Small intestine (tissue), 7 donors: ENCODE results near the gene AGPAT4. TPM values are rescaled to one million over a fixed set of nuclear protein-coding genes. Genes with fewer than 3 reads are reported as not detected.

ENCODE experiments used
- DNase-seq, 2 donors: peaks; one replicate each; pipeline versions ENCODE4 v3.0.0 to v3.0.0-alpha.2; 2013
- FAIRE-seq: peaks from 2 replicates; lab custom pipeline; 2012; peaks lifted over from hg19 to GRCh38; lab: Jason Lieb, UNC
- H3K27ac ChIP-seq, 3 donors: one replicate each; pipeline ENCODE4 v1.5.1; 2013; ENCODE audit warnings: low read length in 2 of 3, mild to moderate bottlenecking in 2 of 3, control low read depth in 1 of 3, inconsistent platforms in 1 of 3, low read depth in 1 of 3, moderate library complexity in 1 of 3
- H3K27me3 ChIP-seq, 3 donors: one replicate each; pipeline ENCODE4 v1.6.1; 2013; ENCODE audit warnings: low read length in 3 of 3, inconsistent platforms in 1 of 3; ENCODE audit not compliant: control insufficient read depth in 3 of 3, insufficient read depth in 3 of 3
- H3K36me3 ChIP-seq, 3 donors: one replicate each; pipeline ENCODE4 v1.6.1; 2013; ENCODE audit warnings: low read length in 3 of 3, inconsistent platforms in 1 of 3, low read depth in 1 of 3, mild to moderate bottlenecking in 1 of 3, moderate library complexity in 1 of 3; ENCODE audit not compliant: control insufficient read depth in 3 of 3, insufficient read depth in 2 of 3
- H3K4me1 ChIP-seq, 3 donors: one replicate each; pipeline ENCODE4 v1.6.1; 2013; ENCODE audit warnings: low read length in 2 of 3, inconsistent platforms in 1 of 3, low read depth in 1 of 3, mild to moderate bottlenecking in 1 of 3, moderate library complexity in 1 of 3; ENCODE audit not compliant: control insufficient read depth in 3 of 3, insufficient read depth in 2 of 3
- H3K4me3 ChIP-seq, 3 donors: one replicate each; pipeline ENCODE4 v1.5.1; 2013; ENCODE audit warnings: low read length in 3 of 3, control low read depth in 1 of 3, inconsistent platforms in 1 of 3, low read depth in 1 of 3, mild to moderate bottlenecking in 1 of 3, moderate library complexity in 1 of 3
- H3K9me3 ChIP-seq, 2 donors: one replicate each; pipeline ENCODE4 v1.6.1; 2013; ENCODE audit warnings: low read depth in 1 of 2, low read length in 1 of 2; ENCODE audit not compliant: control insufficient read depth in 2 of 2, insufficient read depth in 1 of 2
- WGBS, 3 donors: extraction: QIAGEN DNeasy Blood & Tissue Kit; methylation state at CpG; one replicate each; pipeline ENCODE4 v1.1.7; 2013; 5-methylcytosine and 5-hydroxymethylcytosine counted together
- polyA plus RNA-seq, 4 donors: library from polyadenylated mRNA; stranded (reverse) in 3 of 4; unstranded in 1 of 4; fragments of 200-250 nt in 3 of 4; fragments of 120-200 nt in 1 of 4; gene quantifications; one replicate each; pipeline versions ENCODE4 v1.2.1 to v1.2.3, GENCODE V29; 2013
- donor health status: healthy with polysubstance abuse.
- donor health status: control.
- donor health status: control.
- donor health status: Bipolar disorder and iron deficiency.
- donor health status: healthy.

The AGPAT4 gene
- polyA plus RNA-seq, 4 donors, result 1.6 to 2.3 TPM; not detected in 2

DNA sequence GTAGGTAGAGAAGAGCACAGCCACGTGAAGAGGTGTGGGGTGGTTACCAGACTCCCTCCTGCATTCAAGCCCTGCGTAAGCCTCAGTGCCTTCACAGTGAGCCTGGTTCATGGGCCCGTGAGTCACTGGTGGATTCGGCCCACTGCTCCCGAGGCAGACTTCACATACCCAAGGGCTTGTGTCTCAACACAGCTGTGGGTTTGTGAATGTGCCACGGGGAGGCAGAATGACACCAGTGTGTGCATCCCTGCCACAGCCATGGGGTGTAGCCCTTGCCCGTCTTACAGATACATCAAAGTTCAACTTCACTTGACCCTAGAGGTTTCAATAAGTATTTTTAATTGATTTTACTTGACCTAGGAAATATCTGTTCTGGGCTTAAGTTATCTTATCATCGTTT is 173.8 kb downstream of the AGPAT4 start:
- 82 to 87% (median 86%) methylated on average over 8 of the region's 8 CpGs for WGBS, 3 donors
- H3K27me3 ChIP-seq, result no peaks in the 10 kb centered on the region
- no peak for DNase-seq
- H3K9me3 ChIP-seq, result no peaks in the 10 kb centered on the region
- no peak overlapping the region for H3K4me3 ChIP-seq
- H3K36me3 ChIP-seq, result peaks cover 13 to 38% (median 22%) of the 10 kb centered on the region in 3 donors
- FAIRE-seq, result no peak
- no peaks in the 10 kb centered on the region for H3K4me1 ChIP-seq
- H3K27ac ChIP-seq, result no peak overlapping the region

DNA sequence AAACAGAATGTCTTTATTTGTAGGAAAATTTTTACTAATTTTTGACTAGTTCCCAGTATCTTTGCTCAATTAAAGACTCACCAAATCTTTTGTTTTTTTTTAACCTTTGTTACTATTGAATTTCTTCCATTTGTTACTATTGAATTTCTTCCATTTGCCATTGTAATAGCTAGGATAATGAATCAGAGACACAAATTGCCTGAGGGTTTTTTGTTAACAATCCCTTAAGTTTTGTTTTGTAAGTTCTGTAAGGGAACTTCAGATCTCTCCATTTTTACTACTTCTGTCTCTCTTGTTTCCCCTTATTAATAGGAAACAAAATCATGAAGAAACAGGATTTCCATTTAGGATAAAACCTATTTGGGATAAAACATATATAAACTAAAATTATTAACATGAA is 177.9 kb downstream of the AGPAT4 start:
- no peak overlapping the region for H3K27ac ChIP-seq

DNA sequence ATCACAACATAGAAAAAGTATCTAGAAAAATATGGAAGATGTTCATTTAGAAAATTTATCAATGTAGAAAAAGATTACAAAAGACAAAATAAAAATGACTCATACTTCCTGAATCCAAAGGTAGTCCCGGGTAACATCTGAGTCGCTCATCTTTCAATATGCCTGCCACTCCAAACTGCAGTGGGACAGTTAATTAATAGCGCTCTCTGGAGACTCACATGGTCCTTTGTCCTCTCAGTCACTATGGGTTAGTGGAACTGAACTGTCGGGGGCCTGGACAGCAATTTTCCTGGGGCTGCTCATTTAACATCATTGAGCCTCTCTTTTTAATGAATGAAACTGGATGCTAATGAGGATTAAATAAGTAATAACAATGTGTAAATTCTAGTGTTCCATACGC is 178.9 kb downstream of the AGPAT4 start:
- H3K27ac ChIP-seq, result no peak overlapping the region
- H3K4me1 ChIP-seq, result no peaks in the 10 kb centered on the region
- H3K27me3 ChIP-seq, result no peaks in the 10 kb centered on the region
- FAIRE-seq (no peak), DNase-seq (no peak)
- no peaks in the 10 kb centered on the region for H3K9me3 ChIP-seq
- H3K36me3 ChIP-seq, result peaks cover 15 to 30% (median 25%) of the 10 kb centered on the region in 3 donors
- H3K4me3 ChIP-seq, result no peak overlapping the region
- WGBS, 3 donors, result 74 to 80% (median 79%) methylated on average over 5 of the region's 5 CpGs

More for the DNA sequence above, 177.9 kb downstream of the AGPAT4 start:
- Histone ChIP-seq H3K9me3 (no peaks in the 10 kb centered on the region), H3K4me1 (no peaks in the 10 kb centered on the region), H3K27me3 (no peaks in the 10 kb centered on the region), H3K4me3 (no peak overlapping the region), H3K36me3 (peaks cover 12 to 33% (median 22%) of the 10 kb centered on the region in 3 donors)
- DNase-seq (no peak), FAIRE-seq (no peak)

DNA sequence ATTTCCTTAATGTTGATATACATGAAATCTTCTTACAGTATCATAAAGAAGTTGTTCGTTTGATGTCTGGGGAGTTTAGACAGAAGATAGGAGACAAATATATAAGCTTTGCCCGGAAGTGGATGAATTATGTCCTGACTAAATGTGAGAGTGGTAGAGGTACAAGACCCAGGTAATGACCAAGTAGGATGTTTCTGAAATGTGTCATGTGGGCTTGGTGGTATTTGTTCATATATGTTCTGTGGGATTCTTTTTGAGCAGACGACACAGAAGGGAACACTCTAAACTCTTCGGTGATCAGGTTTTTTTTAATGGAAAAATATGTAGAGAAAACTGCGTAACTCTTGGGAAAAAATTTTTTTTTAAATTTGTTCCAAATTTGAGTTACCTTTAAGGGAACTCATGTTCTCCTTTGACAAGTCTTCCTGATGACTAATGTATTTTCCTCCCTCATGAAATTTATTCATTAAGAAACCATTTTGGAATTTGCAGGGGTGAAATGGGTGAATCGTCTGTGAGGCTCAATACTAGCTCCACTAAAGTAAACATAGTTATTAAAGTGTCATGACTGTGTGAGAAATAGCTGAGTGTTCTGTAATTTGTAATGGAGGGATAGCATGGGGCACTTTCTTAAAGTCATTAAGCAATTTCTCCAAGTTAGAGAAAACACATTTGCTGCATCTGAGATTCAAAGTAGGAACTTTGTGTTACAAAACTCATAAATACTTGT is 181.7 kb downstream of the AGPAT4 start:
- Histone ChIP-seq H3K27me3 (no peaks in the 10 kb centered on the region), H3K9me3 (no peaks in the 10 kb centered on the region), H3K36me3 (peaks cover 8 to 30% (median 27%) of the 10 kb centered on the region in 3 donors), H3K4me1 (no peaks in the 10 kb centered on the region), H3K4me3 (no peak overlapping the region), H3K27ac (no peak overlapping the region)
- FAIRE-seq (no peak), DNase-seq (no peak)
- WGBS, 3 donors, result 81 to 89% (median 85%) methylated on average over 6 of the region's 6 CpGs

DNA sequence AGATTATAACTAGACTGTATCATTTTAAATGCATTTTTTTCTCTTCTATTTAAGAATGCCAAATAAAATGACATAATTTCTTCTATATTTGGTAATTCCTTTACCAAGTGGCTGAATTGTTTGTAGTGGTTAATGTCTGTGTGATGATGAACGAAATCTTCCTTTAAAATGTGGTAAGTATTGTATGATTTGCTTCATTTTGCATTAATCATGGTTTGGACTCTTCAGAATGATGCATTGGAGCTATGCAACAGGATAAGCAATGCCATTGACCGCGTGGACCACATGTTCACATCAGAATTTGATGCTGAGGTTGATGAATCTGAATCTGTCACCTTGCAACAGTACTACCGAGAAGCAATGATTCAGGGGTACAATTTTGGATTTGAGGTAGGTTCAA is 182.7 kb downstream of the AGPAT4 start:
- Histone ChIP-seq H3K9me3 (no peaks in the 10 kb centered on the region), H3K4me3 (no peak overlapping the region), H3K27me3 (no peaks in the 10 kb centered on the region), H3K36me3 (peaks cover 8 to 27% (median 26%) of the 10 kb centered on the region in 3 donors), H3K4me1 (no peaks in the 10 kb centered on the region), H3K27ac (no peak overlapping the region)
- FAIRE-seq (no peak), DNase-seq (no peak)
- 86 to 96% (median 87%) methylated on average over 4 of the region's 4 CpGs for WGBS, 3 donors

DNA sequence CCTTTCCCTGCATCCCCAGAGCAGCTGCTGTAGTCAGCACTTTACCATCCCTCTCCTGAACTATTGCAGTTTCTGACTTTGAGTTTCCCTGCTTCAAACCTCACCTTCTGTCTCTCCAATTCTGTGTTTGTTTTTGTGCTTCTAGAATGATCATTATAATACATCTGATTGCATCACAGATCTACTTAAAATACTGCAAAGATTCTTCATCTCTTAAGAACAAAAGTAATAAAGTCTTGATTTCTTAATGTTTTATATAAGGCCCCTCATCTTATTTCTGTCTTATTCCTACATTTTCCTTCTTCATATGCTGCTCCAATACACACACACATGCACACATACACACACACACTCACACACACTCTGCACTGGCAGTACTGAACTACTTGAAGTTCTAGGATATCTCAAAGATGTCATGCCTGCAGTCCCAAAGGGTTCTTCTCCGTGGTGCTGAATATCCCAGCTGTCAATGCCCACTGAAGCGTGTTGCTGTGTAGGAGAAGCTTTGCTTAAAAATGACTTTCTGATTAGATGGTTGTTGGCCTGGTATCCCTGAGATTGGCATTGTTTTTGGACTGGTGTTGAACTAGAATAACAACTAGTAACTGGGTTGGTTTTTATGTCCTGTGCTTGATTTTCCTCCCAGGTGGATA is 185.1 kb downstream of the AGPAT4 start:
- no peaks in the 10 kb centered on the region for H3K27me3 ChIP-seq
- H3K4me1 ChIP-seq, result no peaks in the 10 kb centered on the region
- no peaks in the 10 kb centered on the region for H3K9me3 ChIP-seq
- FAIRE-seq (no peak), DNase-seq (no peak)
- no peak overlapping the region for H3K27ac ChIP-seq
- H3K4me3 ChIP-seq, result no peak overlapping the region
- H3K36me3 ChIP-seq, result peaks cover 9 to 31% (median 24%) of the 10 kb centered on the region in 3 donors
- WGBS, 3 donors, result 82 to 93% (median 89%) methylated on average over 2 of the region's 2 CpGs

DNA sequence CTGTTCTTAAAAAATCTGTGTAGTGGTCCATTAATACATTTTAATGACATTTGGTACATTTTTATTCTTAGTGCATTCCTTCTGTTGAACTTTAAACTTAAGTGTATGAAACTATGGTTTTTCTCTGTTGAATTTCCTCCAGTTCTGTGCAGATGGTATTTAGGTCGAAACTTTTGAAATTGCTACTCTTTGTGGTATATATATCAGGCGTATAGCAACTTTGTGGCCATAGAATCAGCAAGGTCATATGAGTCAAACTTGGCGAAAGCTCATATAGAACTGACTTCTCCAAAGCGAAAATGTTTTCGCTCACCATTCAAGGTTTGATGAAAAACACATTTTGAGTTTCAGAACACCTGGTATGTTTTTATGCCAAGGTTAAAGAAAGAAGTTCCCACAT is 188.6 kb downstream of the AGPAT4 start:
- FAIRE-seq, result no peak
- no peak overlapping the region for H3K27ac ChIP-seq
- peaks cover 14 to 53% (median 34%) of the 10 kb centered on the region in 3 donors for H3K36me3 ChIP-seq
- DNase-seq, result no peak
- no peaks in the 10 kb centered on the region for H3K9me3 ChIP-seq
- WGBS, 3 donors, result 72 to 94% (median 90%) methylated on average over 5 of the region's 5 CpGs
- no peaks in the 10 kb centered on the region for H3K4me1 ChIP-seq
- H3K4me3 ChIP-seq, result no peak overlapping the region
- H3K27me3 ChIP-seq, result no peaks in the 10 kb centered on the region

DNA sequence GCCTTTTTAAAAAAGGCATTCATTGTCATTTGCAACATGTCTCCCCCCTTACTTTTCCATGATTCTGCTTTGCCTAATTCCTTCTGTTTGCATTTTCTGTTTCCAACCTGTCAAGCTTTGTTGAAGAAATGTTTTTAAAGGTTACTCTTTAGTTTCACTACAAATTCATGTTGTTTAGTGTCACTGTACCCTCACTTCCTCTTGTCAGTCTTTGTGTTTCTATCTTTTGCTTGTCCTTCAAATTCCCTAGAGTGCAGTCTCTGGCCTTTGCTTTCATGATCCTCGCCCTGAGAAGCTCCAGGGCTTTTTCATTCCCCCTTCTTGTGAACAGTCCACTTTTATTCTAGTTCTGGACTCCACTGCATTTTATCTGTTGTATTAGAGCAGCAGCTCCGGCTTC is 191.6 kb downstream of the AGPAT4 start:
- peaks cover 17 to 58% (median 22%) of the 10 kb centered on the region in 3 donors for H3K36me3 ChIP-seq
- H3K27ac ChIP-seq, result no peak overlapping the region
- FAIRE-seq (no peak), DNase-seq (no peak)
- H3K27me3 ChIP-seq, result no peaks in the 10 kb centered on the region
- no peaks in the 10 kb centered on the region for H3K9me3 ChIP-seq
- no peak overlapping the region for H3K4me3 ChIP-seq
- 87 to 90% (median 89%) methylated on average over 2 of the region's 2 CpGs for WGBS, 3 donors
- H3K4me1 ChIP-seq, result no peaks in the 10 kb centered on the region
